Nephron (organoid): ENCODE data around the gene POLDIP3.
A peak's percentile ranks its signal among the peaks of the same experiment; 100 is the strongest.
"Not testable (repeated sequence)": the region's sequence is repeated elsewhere in the genome, so short reads cannot be mapped to it uniquely, and the experiment has no call there.

Experiments
- H3K27ac Mint-ChIP-seq, 3 experiments: 2 replicates each; pipeline ENCODE4 v1.8.0; 2020; ENCODE audit warnings: mixed read lengths in 3 of 3, mild to moderate bottlenecking in 2 of 3, moderate library complexity in 1 of 3
- H3K27me3 Mint-ChIP-seq: 2 replicates; pipeline ENCODE4 v1.8.0; 2021; ENCODE audit warnings: low read depth, mild to moderate bottlenecking, moderate library complexity, mixed read lengths
- H3K36me3 Mint-ChIP-seq: 2 replicates; pipeline ENCODE4 v1.8.0; 2020; ENCODE audit warnings: low read depth, mixed read lengths
- H3K4me1 Mint-ChIP-seq: 2 replicates; pipeline ENCODE4 v1.8.0; 2020; ENCODE audit warnings: mixed read lengths
- H3K4me3 Mint-ChIP-seq, 3 experiments: 2 replicates each; pipeline ENCODE4 v1.8.0; 2020; ENCODE audit warnings: mild to moderate bottlenecking in 3 of 3, mixed read lengths in 3 of 3, moderate library complexity in 2 of 3
- H3K9me3 Mint-ChIP-seq: 2 replicates; pipeline ENCODE4 v1.8.0; 2020; ENCODE audit warnings: mixed read lengths
- CTCF ChIP-seq, 3 experiments: fragments of 200-600 bp; sonication (generic); IDR thresholded peaks; one replicate each; pipeline ENCODE4 v1.5.0; 2021; ENCODE audit warnings: antibody characterized with exemption in 3 of 3; ENCODE audit not compliant: unreplicated experiment in 3 of 3

Gene POLDIP3

GRCh38 chr22:42617155-42617983 lies 2.7 kb upstream of the POLDIP3 start:
- peaks cover 19% of the 10 kb centered on the region for H3K36me3 Mint-ChIP-seq
- TF ChIP-seq CTCF (IDR thresholded peaks at IDR 0.05; ENCODE audit: unreplicated experiment in 3 of 3): no peak

GRCh38 chr22:42615860-42616175 lies 1.1 kb upstream of the POLDIP3 start:
- H3K27me3 Mint-ChIP-seq, H3K9me3 Mint-ChIP-seq: not testable (repeated sequence)
- Mint-ChIP-seq H3K36me3 (peaks cover 24% of the 10 kb centered on the region), H3K27ac (peak overlapping the region; percentile 100), H3K4me1 (peaks cover 43% of the 10 kb centered on the region), H3K4me3 (peak overlapping the region; percentile 95 to 96 (median 96))

More at GRCh38 chr22:42617155-42617983, 2.7 kb upstream of the POLDIP3 start:
- no peaks in the 10 kb centered on the region for H3K9me3 Mint-ChIP-seq
- peaks cover 38% of the 10 kb centered on the region for H3K4me1 Mint-ChIP-seq
- peak overlapping the region in 2 of 3 experiments; percentile 1 to 13 for H3K4me3 Mint-ChIP-seq
- no peaks in the 10 kb centered on the region for H3K27me3 Mint-ChIP-seq
- peak overlapping the region; percentile 52 to 70 (median 66) for H3K27ac Mint-ChIP-seq

- H3K27ac Mint-ChIP-seq: peak overlapping the region; percentile 100
- H3K4me3 Mint-ChIP-seq: peak overlapping the region; percentile 95 to 96 (median 96)
- no peaks in the 10 kb centered on the region for H3K27me3 Mint-ChIP-seq
- TF ChIP-seq CTCF (IDR thresholded peaks at IDR 0.05; ENCODE audit: unreplicated experiment in 3 of 3): no peak
- no peaks in the 10 kb centered on the region for H3K9me3 Mint-ChIP-seq
- H3K36me3 Mint-ChIP-seq: peaks cover 24% of the 10 kb centered on the region
- peaks cover 49% of the 10 kb centered on the region for H3K4me1 Mint-ChIP-seq
These were observed 593 bp upstream of the POLDIP3 start for GRCh38 chr22:42615092-42615859.

- peak overlapping the region; percentile 100 for H3K27ac Mint-ChIP-seq
- no peaks in the 10 kb centered on the region for H3K9me3 Mint-ChIP-seq
- no peaks in the 10 kb centered on the region for H3K27me3 Mint-ChIP-seq
- TF ChIP-seq CTCF (IDR thresholded peaks at IDR 0.05; ENCODE audit: unreplicated experiment in 3 of 3): no peak
- H3K36me3 Mint-ChIP-seq: peaks cover 33% of the 10 kb centered on the region
- peaks cover 62% of the 10 kb centered on the region for H3K4me1 Mint-ChIP-seq
- H3K4me3 Mint-ChIP-seq: peak overlapping the region; percentile 96 to 100 (median 97)
These were observed 796 bp downstream of the POLDIP3 start for GRCh38 chr22:42613872-42614301.

GRCh38 chr22:42612336-42612735 lies 2.3 kb downstream of the POLDIP3 start:
- Mint-ChIP-seq H3K4me1 (peaks cover 67% of the 10 kb centered on the region), H3K27ac (peak overlapping the region; percentile 84 to 100 (median 100)), H3K4me3 (peak overlapping the region; percentile 96 to 100 (median 97)), H3K36me3 (peaks cover 46% of the 10 kb centered on the region), H3K9me3 (no peaks in the 10 kb centered on the region), H3K27me3 (no peaks in the 10 kb centered on the region)
- no peak for TF ChIP-seq CTCF (IDR thresholded peaks at IDR 0.05; ENCODE audit: unreplicated experiment in 3 of 3)

GRCh38 chr22:42611051-42611450 lies 3.6 kb downstream of the POLDIP3 start:
- no peaks in the 10 kb centered on the region for H3K27me3 Mint-ChIP-seq
- peaks cover 2% of the 10 kb centered on the region for H3K9me3 Mint-ChIP-seq

More at GRCh38 chr22:42611051-42611450, 3.6 kb downstream of the POLDIP3 start:
- no peak for TF ChIP-seq CTCF (IDR thresholded peaks at IDR 0.05; ENCODE audit: unreplicated experiment in 3 of 3)
- Mint-ChIP-seq H3K4me1 (peaks cover 72% of the 10 kb centered on the region), H3K4me3 (peak overlapping the region; percentile 18 to 56 (median 47)), H3K36me3 (peaks cover 59% of the 10 kb centered on the region), H3K27ac (peak overlapping the region; percentile 97 to 100 (median 100))
